IPS-20b (cell line): ENCODE measurements around the gene FOXF2.

ENCODE experiments used
- H3K27ac ChIP-seq: one replicate; pipeline ENCODE4 v1.5.1; 2013; ENCODE audit warnings: low read length
- H3K27me3 ChIP-seq: 2 replicates; pipeline ENCODE4 v1.6.1; 2013; ENCODE audit warnings: mild to moderate bottlenecking, low read length, inconsistent platforms; ENCODE audit not compliant: insufficient read depth
- H3K36me3 ChIP-seq: 2 replicates; pipeline ENCODE4 v1.6.1; 2013; ENCODE audit warnings: low read depth, mild to moderate bottlenecking, inconsistent platforms, low read length, moderate library complexity; ENCODE audit not compliant: insufficient read depth
- H3K4me1 ChIP-seq: 2 replicates; pipeline ENCODE4 v1.6.1; 2013; ENCODE audit warnings: mild to moderate bottlenecking, control low read depth, inconsistent platforms, low read length, moderate library complexity; ENCODE audit not compliant: insufficient read depth
- H3K4me3 ChIP-seq: 2 replicates; pipeline ENCODE4 v1.5.1; 2013; ENCODE audit warnings: mild to moderate bottlenecking, low read length, inconsistent platforms
- H3K9ac ChIP-seq: 2 replicates; pipeline ENCODE4 v1.6.1; 2013; ENCODE audit warnings: low read depth, mild to moderate bottlenecking, inconsistent platforms, low read length, moderate library complexity
- H3K9me3 ChIP-seq: 2 replicates; pipeline ENCODE4 v1.6.1; 2013; ENCODE audit warnings: mild to moderate bottlenecking, low read depth, low read length, inconsistent platforms; ENCODE audit not compliant: insufficient read depth

FOXF2 gene

DNA sequence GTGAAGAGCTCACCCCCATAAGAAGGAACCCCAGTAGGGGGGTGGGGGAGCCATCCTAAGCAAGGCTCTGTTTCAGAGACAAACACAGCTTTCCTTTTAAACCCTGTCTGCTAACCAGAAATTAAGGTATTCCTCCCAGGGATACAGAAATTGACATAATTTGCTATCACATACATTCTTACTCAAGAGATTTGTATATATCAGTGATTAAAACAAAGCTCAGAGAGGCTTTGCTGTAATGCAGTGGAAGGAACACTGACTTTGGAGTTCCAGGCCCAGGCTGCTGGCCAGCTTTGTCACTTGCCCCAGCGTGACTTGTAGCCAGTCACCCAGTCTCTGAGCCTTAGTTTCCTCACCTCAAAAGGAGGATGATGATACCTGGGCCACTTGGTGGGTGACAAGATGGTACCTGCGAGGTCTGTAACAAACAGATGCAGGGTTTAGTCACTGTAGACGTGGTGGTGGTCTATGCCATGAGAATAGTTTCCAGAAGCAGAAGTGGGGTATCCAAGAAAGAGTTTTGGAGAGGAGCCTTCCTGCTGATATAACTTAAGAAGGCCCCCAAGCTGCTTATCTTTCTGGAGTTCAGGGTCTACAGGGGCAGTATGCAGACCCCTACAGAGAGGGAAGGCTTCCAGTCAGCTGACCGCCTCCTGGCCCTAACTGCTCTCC is 3.2 kb upstream of the FOXF2 start:
- Histone ChIP-seq H3K27me3 (peaks cover 97% of the 10 kb centered on the region), H3K4me1 (no peaks in the 10 kb centered on the region), H3K27ac (no peak overlapping the region), H3K9ac (no peak overlapping the region), H3K9me3 (no peaks in the 10 kb centered on the region), H3K4me3 (no peak overlapping the region), H3K36me3 (no peaks in the 10 kb centered on the region)

DNA sequence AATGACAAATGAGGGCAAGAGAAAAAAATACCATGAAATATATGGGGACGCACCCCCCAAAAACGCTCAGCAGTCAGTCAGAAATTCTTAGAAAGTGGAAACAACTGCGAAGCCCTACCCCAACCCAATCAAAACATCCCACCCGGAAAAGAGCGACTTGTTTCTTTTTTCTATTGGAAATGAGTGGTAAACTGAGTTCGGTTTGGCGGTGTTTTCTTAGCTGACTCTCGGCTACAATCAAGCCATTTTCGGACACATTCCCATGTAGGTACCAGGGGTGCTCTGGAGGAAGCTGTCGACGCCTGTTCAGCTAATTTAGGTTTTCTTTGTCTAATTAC is 1.9 kb upstream of the FOXF2 start:
- H3K27me3 ChIP-seq, result peaks cover 97% of the 10 kb centered on the region
- no peak overlapping the region for H3K9ac ChIP-seq
- H3K4me1 ChIP-seq, result no peaks in the 10 kb centered on the region
- H3K36me3 ChIP-seq, result no peaks in the 10 kb centered on the region
- no peak overlapping the region for H3K27ac ChIP-seq
- H3K4me3 ChIP-seq, result no peak overlapping the region
- no peaks in the 10 kb centered on the region for H3K9me3 ChIP-seq

DNA sequence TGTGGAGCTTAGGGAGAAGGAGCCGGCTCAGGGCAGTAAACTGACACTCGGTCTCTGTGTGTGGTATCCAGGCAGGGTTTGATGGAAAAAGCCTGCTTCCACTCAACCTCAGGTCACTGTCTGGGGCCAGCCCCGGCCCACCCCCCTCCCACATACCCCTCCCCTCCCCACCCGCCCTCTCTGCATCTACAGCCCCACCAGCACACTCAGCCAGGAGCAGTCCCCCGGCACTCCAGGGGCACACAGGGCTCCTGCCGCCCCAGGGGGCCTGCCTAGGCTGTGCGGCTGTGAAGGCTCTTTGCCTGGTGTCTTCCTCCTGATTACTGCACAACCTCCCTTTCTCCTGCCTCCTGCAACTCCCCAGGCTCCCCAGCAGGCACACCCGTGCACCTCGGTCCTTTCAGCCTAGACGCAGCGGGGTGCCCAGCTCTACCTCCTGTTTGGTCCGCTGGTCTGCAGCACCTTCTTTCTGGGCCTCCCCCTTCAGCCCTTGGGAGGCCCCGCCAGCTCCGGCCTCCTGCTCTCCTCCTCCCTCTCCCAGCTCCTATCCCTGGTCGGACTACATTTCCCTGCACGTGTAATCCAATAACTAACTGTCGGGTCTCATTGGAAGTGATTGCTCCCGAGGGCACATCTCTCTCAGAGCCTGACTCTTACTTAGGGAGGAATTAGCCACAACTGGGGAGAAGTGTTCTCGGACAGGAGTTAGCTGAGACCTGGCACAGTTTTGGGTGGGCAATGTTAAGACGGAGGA is 1.3 kb upstream of the FOXF2 start:
- Histone ChIP-seq H3K9me3 (no peaks in the 10 kb centered on the region), H3K4me1 (no peaks in the 10 kb centered on the region), H3K9ac (no peak overlapping the region), H3K27ac (no peak overlapping the region), H3K36me3 (no peaks in the 10 kb centered on the region), H3K27me3 (peaks cover 97% of the 10 kb centered on the region), H3K4me3 (no peak overlapping the region)

DNA sequence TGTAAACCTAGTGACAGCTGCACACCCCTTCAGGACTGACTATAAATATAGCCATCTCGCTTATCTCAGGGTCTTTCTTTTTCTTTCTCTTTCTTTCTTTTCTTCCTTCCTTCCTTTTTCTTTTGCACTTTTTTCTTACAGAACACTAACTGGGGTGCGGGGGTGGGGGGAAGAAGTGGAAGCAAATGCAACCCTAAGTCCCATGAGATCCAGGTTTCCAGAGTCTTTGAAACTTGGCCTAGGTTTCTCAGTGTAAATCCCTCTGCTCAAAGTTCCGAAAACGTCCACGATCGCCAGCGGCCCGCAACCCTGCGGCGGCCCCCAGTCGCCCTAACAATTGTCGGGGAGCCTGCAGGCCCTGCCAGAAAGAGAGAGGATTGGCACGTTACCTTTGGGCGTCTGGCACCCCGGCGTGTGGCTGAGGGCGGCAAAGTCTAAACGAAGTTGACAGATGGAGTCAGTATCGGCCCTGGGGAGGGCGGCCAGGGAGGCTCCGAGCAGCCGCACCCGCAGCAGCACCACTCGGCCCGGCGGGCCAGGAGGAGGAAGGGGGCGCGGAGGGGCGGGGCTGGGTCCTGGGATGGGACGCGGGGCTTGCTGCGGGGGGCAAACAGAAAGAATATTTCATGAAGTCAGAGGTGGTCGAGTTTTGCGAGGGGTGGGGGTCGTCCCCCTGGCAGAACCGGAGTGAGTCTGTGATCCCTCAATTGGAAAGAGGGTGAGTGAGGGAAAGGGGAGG is 577 bp upstream of the FOXF2 start:
- Histone ChIP-seq H3K36me3 (no peaks in the 10 kb centered on the region), H3K9me3 (no peaks in the 10 kb centered on the region; the same call in 1 of the 2 replicates), H3K27me3 (peaks cover 97% of the 10 kb centered on the region), H3K27ac (no peak overlapping the region), H3K4me1 (no peaks in the 10 kb centered on the region), H3K9ac (no peak overlapping the region), H3K4me3 (no peak overlapping the region; the same call in 1 of the 2 replicates)

DNA sequence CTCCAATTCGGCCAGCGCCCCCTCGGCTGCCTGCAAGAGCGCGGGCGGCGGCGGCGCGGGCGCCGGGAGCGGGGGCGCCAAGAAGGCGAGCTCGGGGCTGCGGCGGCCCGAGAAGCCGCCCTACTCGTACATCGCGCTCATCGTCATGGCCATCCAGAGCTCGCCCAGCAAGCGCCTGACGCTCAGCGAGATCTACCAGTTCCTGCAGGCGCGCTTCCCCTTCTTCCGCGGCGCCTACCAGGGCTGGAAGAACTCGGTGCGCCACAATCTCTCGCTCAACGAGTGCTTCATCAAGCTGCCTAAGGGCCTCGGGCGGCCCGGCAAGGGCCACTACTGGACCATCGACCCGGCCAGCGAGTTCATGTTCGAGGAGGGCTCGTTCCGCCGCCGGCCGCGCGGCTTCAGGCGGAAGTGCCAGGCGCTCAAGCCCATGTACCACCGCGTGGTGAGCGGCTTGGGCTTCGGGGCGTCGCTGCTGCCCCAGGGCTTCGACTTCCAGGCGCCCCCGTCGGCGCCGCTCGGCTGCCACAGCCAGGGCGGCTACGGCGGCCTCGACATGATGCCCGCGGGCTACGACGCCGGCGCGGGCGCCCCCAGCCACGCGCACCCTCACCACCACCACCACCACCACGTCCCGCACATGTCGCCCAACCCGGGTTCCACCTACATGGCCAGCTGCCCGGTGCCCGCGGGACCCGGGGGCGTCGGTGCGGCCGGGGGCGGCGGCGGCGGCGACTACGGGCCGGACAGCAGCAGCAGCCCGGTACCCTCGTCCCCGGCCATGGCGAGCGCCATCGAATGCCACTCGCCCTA is 963 bp downstream of the FOXF2 start:
- H3K27ac ChIP-seq, result no peak overlapping the region
- no peak overlapping the region for H3K9ac ChIP-seq
- H3K9me3 ChIP-seq, result peaks cover 4% of the 10 kb centered on the region; the same call in 1 of the 2 replicates
- no peaks in the 10 kb centered on the region for H3K4me1 ChIP-seq
- H3K27me3 ChIP-seq, result peaks cover 97% of the 10 kb centered on the region
- H3K36me3 ChIP-seq, result no peaks in the 10 kb centered on the region
- H3K4me3 ChIP-seq, result no peak overlapping the region; the same call in 1 of the 2 replicates

DNA sequence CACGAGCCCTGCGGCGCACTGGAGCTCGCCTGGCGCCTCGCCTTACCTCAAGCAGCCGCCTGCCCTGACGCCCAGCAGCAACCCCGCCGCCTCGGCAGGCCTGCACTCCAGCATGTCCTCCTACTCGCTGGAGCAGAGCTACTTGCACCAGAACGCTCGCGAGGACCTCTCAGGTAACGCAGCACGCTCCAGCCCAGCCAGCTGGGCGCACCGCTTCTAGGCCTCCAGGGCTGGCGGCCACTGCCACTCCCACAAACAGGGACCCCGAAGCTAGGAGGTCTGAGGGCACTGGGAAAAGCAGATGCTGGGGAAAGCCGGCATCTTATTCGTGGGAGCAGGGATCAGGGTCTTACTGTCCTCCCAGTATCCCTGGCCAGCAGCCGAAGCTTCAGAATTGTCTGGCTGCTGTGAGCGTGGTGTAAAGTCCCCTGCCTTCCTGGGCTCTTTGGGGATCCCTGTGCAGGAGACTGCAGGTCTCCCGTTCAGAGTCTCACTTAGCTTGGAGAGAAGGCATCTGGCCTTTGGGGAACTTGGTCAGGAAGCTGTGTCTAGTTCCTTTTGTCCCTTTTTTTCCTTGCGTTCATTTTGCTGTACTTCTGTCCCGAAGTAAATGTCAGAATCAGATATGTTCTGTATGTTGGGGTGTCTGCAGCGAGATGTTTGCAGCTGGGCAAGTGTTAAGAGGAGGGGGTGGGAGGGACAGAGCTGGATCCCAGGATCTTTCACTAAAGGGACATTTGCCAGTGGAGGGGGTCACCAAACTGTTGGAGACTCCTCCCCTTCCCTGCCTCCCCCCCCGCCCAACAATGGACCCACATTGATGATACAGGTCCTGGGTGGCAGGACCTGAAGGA is 1.8 kb downstream of the FOXF2 start:
- Histone ChIP-seq H3K4me3 (no peak overlapping the region), H3K27me3 (peaks cover 97% of the 10 kb centered on the region), H3K36me3 (no peaks in the 10 kb centered on the region), H3K4me1 (0 out of 2 replicates have a peak, but pooled peaks cover under 1% of the 10 kb centered on the region), H3K9ac (no peak overlapping the region), H3K27ac (no peak overlapping the region), H3K9me3 (peaks cover 4% of the 10 kb centered on the region; the same call in 1 of the 2 replicates)

DNA sequence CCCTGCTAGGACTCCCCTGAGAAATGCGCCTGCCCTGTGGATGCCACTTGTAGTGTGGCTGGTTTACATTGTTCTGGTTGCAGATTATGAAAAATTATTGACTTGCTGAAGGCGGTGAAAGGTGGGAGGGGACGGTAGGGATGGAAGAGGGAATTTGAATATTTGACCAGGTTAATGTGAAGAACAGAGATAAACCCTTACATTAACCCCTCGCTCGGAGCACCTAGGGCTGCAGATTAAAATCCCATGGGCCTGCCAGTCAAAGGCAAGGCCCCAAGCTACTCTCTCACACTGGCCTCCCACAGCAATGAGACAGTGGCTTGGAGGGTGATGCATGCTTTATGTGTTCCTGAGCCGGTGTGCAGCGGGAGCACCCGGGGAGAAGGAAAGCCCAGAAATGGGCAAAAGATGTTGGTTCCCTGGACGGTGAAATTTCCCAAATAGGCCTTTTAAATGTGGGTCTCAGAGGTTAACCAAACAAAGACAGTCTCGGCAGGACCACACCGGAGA is 2.5 kb downstream of the FOXF2 start:
- Histone ChIP-seq H3K27ac (no peak overlapping the region), H3K4me1 (peaks cover 7% of the 10 kb centered on the region; the same call in 1 of the 2 replicates), H3K36me3 (no peaks in the 10 kb centered on the region), H3K27me3 (peaks cover 97% of the 10 kb centered on the region), H3K9me3 (peaks cover 4% of the 10 kb centered on the region; the same call in 1 of the 2 replicates), H3K9ac (no peak overlapping the region), H3K4me3 (no peak overlapping the region)

DNA sequence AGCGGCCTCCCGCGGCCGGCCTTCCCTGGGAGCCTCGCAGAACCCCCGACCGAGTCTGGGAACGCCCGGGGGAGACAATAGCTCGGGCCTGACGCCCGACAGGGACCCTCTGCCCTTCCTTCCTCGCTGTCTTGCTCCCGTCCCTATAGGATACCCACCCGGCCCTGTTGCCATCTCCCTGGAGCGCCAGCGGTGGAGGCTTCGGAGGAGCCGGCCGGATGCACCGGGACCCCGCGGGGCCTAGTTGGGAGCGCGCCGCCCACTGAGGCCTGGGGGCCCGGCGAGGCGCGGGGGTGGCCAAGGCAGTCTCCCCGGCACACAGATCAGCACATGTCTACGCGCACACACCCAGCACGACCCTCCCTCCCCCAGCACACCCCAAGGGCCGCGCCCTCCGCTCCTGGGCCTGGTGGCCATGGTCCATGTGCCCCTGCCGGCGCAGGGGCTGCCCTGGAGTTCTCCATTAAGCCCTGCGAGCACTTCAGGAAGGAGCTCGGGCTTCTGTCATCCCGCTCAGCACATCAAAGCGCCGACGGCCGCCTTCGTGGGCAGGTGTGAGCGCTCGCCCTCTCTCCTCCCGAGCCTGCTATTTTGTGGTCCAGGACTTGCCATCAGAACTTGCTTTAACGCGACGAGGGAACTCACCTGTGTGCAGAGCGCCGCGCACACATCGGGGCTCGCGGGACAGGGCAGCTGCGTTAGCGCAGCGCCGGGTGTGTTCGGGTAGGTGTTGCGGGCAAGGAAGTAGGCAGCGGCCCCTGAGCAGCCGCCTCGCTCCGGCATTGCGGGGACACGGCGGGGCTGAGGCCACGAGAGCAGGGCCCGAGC is 3.7 kb downstream of the FOXF2 start:
- no peaks in the 10 kb centered on the region for H3K36me3 ChIP-seq
- peaks cover 8% of the 10 kb centered on the region; the same call in 1 of the 2 replicates for H3K4me1 ChIP-seq
- H3K27me3 ChIP-seq, result peaks cover 97% of the 10 kb centered on the region
- no peak overlapping the region for H3K4me3 ChIP-seq
- H3K27ac ChIP-seq, result no peak overlapping the region
- H3K9ac ChIP-seq, result no peak overlapping the region
- H3K9me3 ChIP-seq, result peaks cover 8% of the 10 kb centered on the region; the same call in 1 of the 2 replicates

DNA sequence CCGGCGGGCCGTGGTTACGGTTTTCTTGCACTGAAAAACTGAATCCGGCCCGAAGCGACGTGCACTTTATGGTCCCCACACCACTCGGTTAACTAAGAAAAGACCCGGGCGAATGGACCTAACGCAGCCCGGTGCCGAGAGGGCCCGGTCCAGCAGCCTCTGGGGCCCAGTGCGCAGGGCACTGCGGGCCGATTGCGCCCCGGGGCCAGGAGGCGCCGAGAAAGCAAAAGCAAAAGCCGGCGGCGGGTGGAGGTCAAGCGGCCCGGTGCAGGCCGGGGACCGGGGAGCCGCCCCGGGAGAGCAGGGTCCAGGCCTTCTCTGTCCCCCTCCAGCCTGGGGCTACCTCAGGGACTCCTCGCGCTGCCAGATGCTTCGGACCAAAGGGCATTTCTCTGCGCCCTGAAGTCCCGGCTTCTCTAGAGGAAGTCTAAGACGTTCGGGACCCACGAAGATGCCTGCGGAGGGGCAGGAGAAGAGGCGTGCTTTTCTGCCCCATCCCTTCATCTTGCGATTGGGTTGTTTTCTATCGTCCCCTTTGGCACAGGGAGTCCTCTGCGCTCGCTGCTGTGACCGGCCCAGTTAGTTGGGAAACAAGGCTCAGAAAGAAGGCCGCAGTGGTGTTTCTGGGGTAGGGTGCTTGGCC is 4.4 kb downstream of the FOXF2 start:
- H3K27me3 ChIP-seq, result peaks cover 97% of the 10 kb centered on the region
- no peak overlapping the region for H3K27ac ChIP-seq
- H3K4me1 ChIP-seq, result peaks cover 8% of the 10 kb centered on the region; the same call in 1 of the 2 replicates
- H3K4me3 ChIP-seq, result no peak overlapping the region
- no peaks in the 10 kb centered on the region for H3K36me3 ChIP-seq
- no peak overlapping the region for H3K9ac ChIP-seq
- peaks cover 8% of the 10 kb centered on the region; the same call in 1 of the 2 replicates for H3K9me3 ChIP-seq
